ENCODE results near the gene RXRA. TPM values are rescaled to one million over a fixed set of nuclear protein-coding genes. Genes with fewer than 3 reads are reported as not detected.

RXRA gene
- total RNA-seq, 1 donor from 2014 or later, result 16.8 TPM

- no peaks in the 10 kb centered on the region for H3K27me3 ChIP-seq (ENCODE audit: control insufficient read depth, insufficient read depth, low read length)
- H3K4me3 ChIP-seq (ENCODE audit: low read depth, low read length), result no peak overlapping the region
- no peak for TF ChIP-seq CTCF (IDR thresholded peaks at IDR 0.05; ENCODE audit: insufficient read depth, low read length, severe bottlenecking)
- no peak for DNase-seq (ENCODE audit: low read depth)
- H3K36me3 ChIP-seq (ENCODE audit: control insufficient read depth, insufficient read depth, low read length), result peaks cover 21% of the 10 kb centered on the region
- FAIRE-seq, result no peak
Observed at GRCh38 chr9:134402182-134402581, 75.9 kb downstream of the RXRA start.

- TF ChIP-seq CTCF (IDR thresholded peaks at IDR 0.05; ENCODE audit: insufficient read depth, low read length, severe bottlenecking), result no peak
- FAIRE-seq, result no peak
- H3K27me3 ChIP-seq (ENCODE audit: control insufficient read depth, insufficient read depth, low read length), result no peaks in the 10 kb centered on the region
- H3K4me3 ChIP-seq (ENCODE audit: low read depth, low read length), result no peak overlapping the region
- DNase-seq (ENCODE audit: low read depth), result no peak
- H3K36me3 ChIP-seq (ENCODE audit: control insufficient read depth, insufficient read depth, low read length), result peaks cover 26% of the 10 kb centered on the region
Observed at GRCh38 chr9:134403292-134403681, 77.0 kb downstream of the RXRA start.

- Histone ChIP-seq H3K36me3 (ENCODE audit: control insufficient read depth, insufficient read depth, low read length) (peaks cover 29% of the 10 kb centered on the region), H3K4me3 (ENCODE audit: low read depth, low read length) (no peak overlapping the region), H3K27me3 (ENCODE audit: control insufficient read depth, insufficient read depth, low read length) (no peaks in the 10 kb centered on the region)
- no peak for DNase-seq (ENCODE audit: low read depth)
- no peak for FAIRE-seq
- no peak for TF ChIP-seq CTCF (IDR thresholded peaks at IDR 0.05; ENCODE audit: insufficient read depth, low read length, severe bottlenecking)
Observed at GRCh38 chr9:134403682-134404301, 77.5 kb downstream of the RXRA start.

- peaks cover 32% of the 10 kb centered on the region for H3K36me3 ChIP-seq (ENCODE audit: control insufficient read depth, insufficient read depth, low read length)
- DNase-seq (ENCODE audit: low read depth), result no peak
- TF ChIP-seq CTCF (IDR thresholded peaks at IDR 0.05; ENCODE audit: insufficient read depth, low read length, severe bottlenecking), result no peak
- no peak for FAIRE-seq
- H3K4me3 ChIP-seq (ENCODE audit: low read depth, low read length), result no peak overlapping the region
- H3K27me3 ChIP-seq (ENCODE audit: control insufficient read depth, insufficient read depth, low read length), result no peaks in the 10 kb centered on the region
Observed at GRCh38 chr9:134404376-134405358, 78.4 kb downstream of the RXRA start.

- TF ChIP-seq CTCF (IDR thresholded peaks at IDR 0.05; ENCODE audit: insufficient read depth, low read length, severe bottlenecking), result no peak
- FAIRE-seq, result no peak
- Histone ChIP-seq H3K4me3 (ENCODE audit: low read depth, low read length) (no peak overlapping the region), H3K36me3 (ENCODE audit: control insufficient read depth, insufficient read depth, low read length) (peaks cover 33% of the 10 kb centered on the region), H3K27me3 (ENCODE audit: control insufficient read depth, insufficient read depth, low read length) (no peaks in the 10 kb centered on the region)
- DNase-seq (ENCODE audit: low read depth), result no peak
Observed at GRCh38 chr9:134405527-134405926, 79.3 kb downstream of the RXRA start.

Measured in bronchial epithelial cell (primary cell).